Right cardiac atrium (tissue), 5 donors: ENCODE results near the gene EGFL8. TPM values are rescaled to one million over a fixed set of nuclear protein-coding genes. Genes with fewer than 3 reads are reported as not detected.
A peak's percentile ranks its signal among the peaks of the same experiment; 100 is the strongest.

Experiments
- ATAC-seq, 2 donors: fragments of 200-7000 bp; cut with Tn5 transposase; one replicate each; pipeline versions ENCODE4 v1.8.0 to v1.9.1; 2020; ENCODE audit warnings: moderate library complexity in 2 of 2, mild to moderate bottlenecking in 1 of 2
- DNase-seq, 3 donors: peaks; one replicate each; pipeline ENCODE4 v3.0.0-alpha.2; 2020
- H3K27ac ChIP-seq: one replicate; pipeline ENCODE4 v1.5.1; 2013; ENCODE audit warnings: mild to moderate bottlenecking, low read length, control low read depth, moderate library complexity
- H3K27me3 ChIP-seq: one replicate; pipeline ENCODE4 v1.6.1; 2013; ENCODE audit not compliant: control insufficient read depth, insufficient read depth
- H3K4me1 ChIP-seq: one replicate; pipeline ENCODE4 v1.6.1; 2013; ENCODE audit warnings: low read length; ENCODE audit not compliant: control insufficient read depth, insufficient read depth
- H3K4me3 ChIP-seq: one replicate; pipeline ENCODE4 v1.5.1; 2013; ENCODE audit warnings: low read length, control low read depth
- H3K9me3 ChIP-seq: one replicate; pipeline ENCODE4 v1.6.1; 2013; ENCODE audit warnings: low read length; ENCODE audit not compliant: control insufficient read depth
- WGBS: extraction: QIAGEN DNeasy Blood & Tissue Kit; methylation state at CpG from one replicate; pipeline ENCODE4 v1.1.7; 2013; 5-methylcytosine and 5-hydroxymethylcytosine counted together
- intact Hi-C, 4 donors: fragments of 100-400 bp; cut with DNase I; formaldehyde crosslinking; loops; one replicate each; pipeline versions ENCODE4 v1.11.0 to v1.14.0; 2022 to 2023
- polyA plus RNA-seq: library from polyadenylated mRNA; stranded (reverse); fragments of 200-250 nt; gene quantifications from one replicate; pipeline ENCODE4 v1.2.3, GENCODE V29; 2013
- total RNA-seq, 4 donors: library from RNA; stranded (reverse); fragmentation: NEBNext Ultra II Directional; extraction: Animal tissue kit (Norgen Biotek cat#: 25700); gene quantifications; one replicate each; pipeline ENCODE4 v1.2.1, GENCODE V29; 2021
- donor health status: healthy with polysubstance abuse.
- donor health status: DM: no; HTN: yes; CAD: no.
- donor health status: DM: no; HTN: no; CAD: no.
- donor health status: DM: no; HTN: yes; CAD: no; lungs with severe emphysema.
- donor health status: DM: yes; HTN: yes; CAD: no.

The EGFL8 gene
- total and polyA plus RNA-seq, 5 donors, result 8.4 to 16.9 (median 12.6) TPM

GRCh38 chr6:32153564-32154513, 10.6 kb upstream of the EGFL8 start, which contains the start of gene PPT2:
Gene PPT2 (plus strand): TSS chr6:32154141. CDS start chr6:32154595, 454 bp downstream.
- peak; percentile 95 to 97 (median 97) for DNase-seq
- Histone ChIP-seq H3K4me1 (peaks cover 5% of the 10 kb centered on the region), H3K27me3 (no peaks in the 10 kb centered on the region), H3K9me3 (no peaks in the 10 kb centered on the region), H3K4me3 (peak within 1 kb of the TSS; percentile 60), H3K27ac (peak within 1 kb of the TSS; percentile 70)
- 1% methylated on average over 52 of the region's 52 CpGs for WGBS
- intact Hi-C loops, result no loop called here
- peak; percentile 89 to 91 for ATAC-seq

DNA sequence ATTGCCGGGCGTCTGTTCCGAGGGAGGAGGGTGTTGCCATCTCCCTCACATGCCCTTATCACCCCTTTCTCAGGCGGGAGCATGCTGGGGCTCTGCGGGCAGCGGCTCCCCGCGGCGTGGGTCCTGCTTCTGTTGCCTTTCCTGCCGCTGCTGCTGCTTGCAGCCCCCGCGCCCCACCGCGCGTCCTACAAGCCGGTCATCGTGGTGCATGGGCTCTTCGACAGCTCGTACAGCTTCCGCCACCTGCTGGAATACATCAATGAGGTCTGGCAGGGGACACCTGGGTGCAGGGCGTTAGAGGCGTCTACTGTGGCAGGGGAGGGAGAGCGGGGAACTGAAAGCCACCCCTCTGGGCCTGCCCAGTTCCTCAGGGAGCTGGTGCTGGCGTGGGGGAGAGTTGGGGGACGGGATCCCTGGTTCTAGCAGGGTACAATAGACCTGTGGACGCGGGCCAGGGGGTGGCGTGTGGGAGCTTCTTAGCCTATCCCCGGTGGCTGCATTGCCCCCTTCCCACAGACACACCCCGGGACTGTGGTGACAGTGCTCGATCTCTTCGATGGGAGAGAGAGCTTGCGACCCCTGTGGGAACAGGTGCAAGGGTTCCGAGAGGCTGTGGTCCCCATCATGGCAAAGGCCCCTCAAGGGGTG, 9.8 kb upstream of the EGFL8 start:
- Histone ChIP-seq H3K4me3 (peak overlapping the region; percentile 60), H3K27ac (peak overlapping the region; percentile 70), H3K4me1 (peaks cover 5% of the 10 kb centered on the region), H3K9me3 (no peaks in the 10 kb centered on the region), H3K27me3 (no peaks in the 10 kb centered on the region)
- 5% methylated on average over 34 of the region's 34 CpGs for WGBS
- ATAC-seq, result peak; percentile 52 to 60
- peak; percentile 48 to 82 (median 81) for DNase-seq
- intact Hi-C loops, result no loop called here

- intact Hi-C loops, result no loop called here
- Histone ChIP-seq H3K9me3 (no peaks in the 10 kb centered on the region), H3K27me3 (no peaks in the 10 kb centered on the region), H3K27ac (no peak overlapping the region), H3K4me3 (no peak overlapping the region), H3K4me1 (peaks cover 5% of the 10 kb centered on the region)
- 89% methylated on average over 9 of the region's 9 CpGs for WGBS
- ATAC-seq (no peak), DNase-seq (no peak)
Observed at GRCh38 chr6:32156891-32157290, 7.5 kb upstream of the EGFL8 start.

DNA sequence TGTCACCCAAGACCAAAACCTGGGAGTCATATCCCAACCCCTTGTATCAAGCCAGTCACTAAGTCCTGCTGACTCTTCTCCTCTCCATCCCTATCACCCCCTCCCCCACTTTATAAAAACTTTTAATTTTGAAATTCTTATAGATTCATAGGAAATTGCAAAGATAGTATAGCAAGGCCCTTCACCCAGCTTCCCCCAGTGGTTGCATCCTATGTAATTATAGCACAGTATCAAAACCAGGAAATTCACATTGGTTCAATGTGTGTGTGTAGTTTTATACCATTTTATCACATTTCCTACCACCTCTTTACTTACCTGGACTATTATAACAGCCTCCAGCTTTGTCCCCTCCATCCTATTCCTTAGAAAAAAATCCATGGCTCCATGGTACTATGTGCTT, 6.3 kb upstream of the EGFL8 start:
- H3K27ac ChIP-seq, result no peak overlapping the region
- ATAC-seq (no peak), DNase-seq (no peak)
- H3K4me1 ChIP-seq, result peaks cover 5% of the 10 kb centered on the region
- intact Hi-C loops, result no loop called here
- no peak overlapping the region for H3K4me3 ChIP-seq
- no peaks in the 10 kb centered on the region for H3K9me3 ChIP-seq
- H3K27me3 ChIP-seq, result no peaks in the 10 kb centered on the region

DNA sequence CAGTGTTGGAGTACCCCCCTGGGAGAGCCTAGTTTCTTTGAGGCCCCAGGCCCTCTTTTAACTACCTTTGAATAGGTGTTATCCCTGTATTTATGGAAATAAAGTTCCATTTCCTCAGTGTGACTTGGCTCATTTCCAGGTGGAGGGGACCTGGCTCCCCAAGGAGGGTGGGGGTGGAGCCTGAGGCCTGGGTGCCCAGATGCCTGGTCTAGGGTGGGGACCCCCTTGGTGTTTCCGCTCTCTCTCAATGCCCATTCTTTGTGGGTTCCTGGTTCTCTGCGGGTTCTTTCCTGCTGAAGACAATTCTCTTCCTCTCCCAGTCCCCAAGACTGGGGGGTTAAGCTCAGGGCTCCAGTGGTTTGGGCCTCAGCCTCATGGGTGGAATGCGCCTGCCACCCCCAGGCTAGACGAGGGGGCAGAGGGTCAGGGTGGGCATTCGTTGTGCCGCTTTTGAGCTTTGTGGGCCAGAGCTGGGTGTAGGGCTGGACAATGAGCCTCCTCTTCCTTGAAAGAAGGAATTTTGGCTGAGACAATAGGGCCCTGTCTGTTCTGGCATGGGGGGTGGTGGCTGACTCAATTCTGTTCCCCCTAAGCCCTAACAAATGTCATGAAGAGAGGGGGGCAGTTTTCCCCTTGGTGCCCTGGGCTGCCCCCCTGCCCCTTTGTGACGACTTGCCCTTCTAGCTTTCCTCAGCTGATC, 686 bp upstream of the EGFL8 start:
- Histone ChIP-seq H3K4me3 (no peak overlapping the region), H3K9me3 (no peaks in the 10 kb centered on the region), H3K27ac (no peak overlapping the region), H3K4me1 (no peaks in the 10 kb centered on the region), H3K27me3 (no peaks in the 10 kb centered on the region)
- DNase-seq, result peak in 1 of 3 donors; percentile 66
- 81% methylated on average over 7 of the region's 7 CpGs for WGBS
- intact Hi-C loops, result no loop called here
- peak; percentile 25 to 47 for ATAC-seq

DNA sequence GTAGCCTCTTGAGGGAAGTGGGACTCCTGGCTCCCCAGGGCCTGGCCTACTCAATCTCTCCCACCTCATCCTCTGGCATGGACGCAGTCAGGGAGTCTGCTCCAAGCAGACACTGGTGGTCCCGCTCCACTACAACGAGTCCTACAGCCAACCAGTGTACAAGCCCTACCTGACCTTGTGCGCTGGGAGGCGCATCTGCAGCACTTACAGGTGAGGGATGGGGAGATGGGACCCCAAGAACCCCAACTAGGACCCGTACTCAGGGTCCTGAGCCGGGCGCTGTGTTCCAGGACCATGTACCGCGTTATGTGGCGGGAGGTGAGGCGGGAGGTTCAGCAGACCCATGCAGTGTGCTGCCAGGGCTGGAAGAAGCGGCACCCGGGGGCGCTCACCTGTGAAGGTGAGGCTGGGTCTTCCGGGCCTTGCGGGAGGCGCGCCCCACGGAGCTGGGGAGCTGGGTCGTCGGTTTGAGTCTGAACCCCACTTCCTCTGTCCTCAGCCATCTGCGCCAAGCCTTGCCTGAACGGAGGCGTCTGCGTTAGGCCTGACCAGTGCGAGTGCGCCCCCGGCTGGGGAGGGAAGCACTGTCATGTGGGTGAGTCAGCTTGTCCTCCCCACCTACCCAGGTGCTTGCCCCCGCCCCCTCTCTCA, 2.1 kb downstream of the EGFL8 start:
- no peaks in the 10 kb centered on the region for H3K4me1 ChIP-seq
- DNase-seq (peak in 2 of 3 donors; percentile 61 to 70), ATAC-seq (no peak)
- intact Hi-C loops, result no loop called here
- H3K9me3 ChIP-seq, result no peaks in the 10 kb centered on the region
- no peak overlapping the region for H3K4me3 ChIP-seq
- H3K27ac ChIP-seq, result no peak overlapping the region
- 79% methylated on average over 30 of the region's 30 CpGs for WGBS
- H3K27me3 ChIP-seq, result no peaks in the 10 kb centered on the region

DNA sequence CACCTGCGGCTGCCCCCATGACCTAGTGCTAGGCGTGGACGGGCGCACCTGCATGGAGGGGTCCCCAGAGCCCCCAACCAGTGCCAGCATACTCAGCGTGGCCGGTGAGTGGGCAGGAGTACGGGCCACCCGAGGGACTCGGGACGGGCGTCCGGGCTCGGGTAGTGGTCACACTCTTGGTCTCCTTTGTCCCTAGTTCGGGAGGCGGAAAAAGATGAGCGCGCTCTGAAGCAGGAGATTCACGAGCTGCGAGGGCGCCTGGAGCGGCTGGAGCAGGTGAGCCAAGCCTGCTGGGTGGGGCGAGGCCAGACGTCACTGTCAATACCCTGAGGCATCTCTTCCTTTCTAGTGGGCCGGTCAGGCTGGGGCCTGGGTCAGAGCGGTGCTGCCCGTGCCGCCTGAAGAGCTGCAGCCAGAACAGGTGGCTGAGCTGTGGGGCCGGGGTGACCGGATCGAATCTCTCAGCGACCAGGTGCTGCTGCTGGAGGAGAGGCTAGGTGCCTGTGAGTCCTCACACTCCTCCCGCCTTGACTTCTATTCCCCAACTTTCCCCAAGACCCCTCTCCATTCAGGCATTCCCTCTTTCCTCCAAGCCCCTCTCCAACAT, 2.9 kb downstream of the EGFL8 start:
- intact Hi-C loops, result no loop called here
- no peaks in the 10 kb centered on the region for H3K4me1 ChIP-seq
- H3K9me3 ChIP-seq, result no peaks in the 10 kb centered on the region
- H3K4me3 ChIP-seq, result no peak overlapping the region
- DNase-seq (peak in 2 of 3 donors; percentile 53 to 58), ATAC-seq (no peak)
- WGBS, result 77% methylated on average over 32 of the region's 32 CpGs
- no peak overlapping the region for H3K27ac ChIP-seq
- H3K27me3 ChIP-seq, result no peaks in the 10 kb centered on the region

GRCh38 chr6:32167761-32168262, 3.4 kb downstream of the EGFL8 start:
- DNase-seq, result peak in 1 of 3 donors; percentile 15
- intact Hi-C loops, result no loop called here
- no peak overlapping the region for H3K4me3 ChIP-seq
- H3K27me3 ChIP-seq, result no peaks in the 10 kb centered on the region
- WGBS, result 35% methylated on average over 6 of the region's 6 CpGs
- H3K27ac ChIP-seq, result no peak overlapping the region
- H3K9me3 ChIP-seq, result no peaks in the 10 kb centered on the region
- peak in 1 of 2 donors; percentile 16 for ATAC-seq
- no peaks in the 10 kb centered on the region for H3K4me1 ChIP-seq

DNA sequence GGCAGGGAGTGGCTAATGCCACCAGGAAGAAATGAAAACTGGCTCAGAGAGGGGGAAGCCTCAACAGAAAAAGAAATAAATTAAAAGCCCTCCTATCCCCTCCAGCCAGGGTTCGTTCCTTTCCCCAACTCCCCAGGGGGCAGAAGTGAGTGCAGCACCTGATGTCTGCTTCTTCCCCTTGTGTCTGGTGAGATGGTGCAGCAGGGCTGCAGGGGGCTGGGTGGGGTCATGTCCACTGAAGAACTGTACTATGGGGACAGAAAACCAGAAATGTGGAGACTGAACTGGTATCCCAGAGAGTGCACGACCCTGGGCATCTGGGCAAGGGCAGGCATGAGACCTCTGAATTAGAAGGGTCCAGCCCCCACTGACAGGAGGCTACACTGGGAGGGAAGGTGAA, 4.0 kb downstream of the EGFL8 start:
- no peak overlapping the region for H3K4me3 ChIP-seq
- intact Hi-C loops, result no loop called here
- 66% methylated on average over 2 of the region's 2 CpGs for WGBS
- H3K4me1 ChIP-seq, result no peaks in the 10 kb centered on the region
- no peaks in the 10 kb centered on the region for H3K27me3 ChIP-seq
- H3K27ac ChIP-seq, result no peak overlapping the region
- peak in 1 of 3 donors; percentile 10 for DNase-seq
- no peaks in the 10 kb centered on the region for H3K9me3 ChIP-seq
- ATAC-seq, result no peak
